ENCODE measurements around the gene GRHL1.

DNA sequence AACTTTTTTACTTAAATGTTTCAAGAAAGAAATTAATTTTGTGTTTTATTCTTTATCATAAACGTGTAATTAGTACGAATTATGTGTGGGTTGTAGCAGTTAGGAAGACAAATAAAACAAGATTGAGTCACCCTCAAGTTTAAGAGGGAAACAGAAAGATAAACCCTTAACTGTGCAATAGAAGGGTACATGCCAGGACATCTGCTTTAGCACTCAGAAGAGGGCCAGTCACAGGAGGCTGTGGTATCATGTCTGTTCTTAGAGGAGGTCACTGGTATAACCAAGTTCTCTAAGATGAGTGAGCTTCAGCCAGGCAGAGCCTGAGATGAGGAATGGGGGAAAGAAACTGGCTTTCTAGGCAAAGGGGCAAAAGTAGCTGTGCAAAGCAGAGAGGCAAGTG, 42.4 kb upstream of the GRHL1 start:
- TF ChIP-seq RXRA (IDR thresholded peaks at IDR 0.05; ENCODE audit: borderline replicate concordance, low read depth), result no peak
- no peak for TF ChIP-seq FOSL2 (IDR thresholded peaks at IDR 0.05; ENCODE audit: borderline replicate concordance, low read depth)
- no peak for TF ChIP-seq POLR2AphosphoS5 (IDR thresholded peaks at IDR 0.05; ENCODE audit: low read depth, low read length)
- no peak for TF ChIP-seq EZH2phosphoT487 (IDR thresholded peaks at IDR 0.05; ENCODE audit: borderline replicate concordance, low read depth)
- TF ChIP-seq RFX5 (IDR thresholded peaks at IDR 0.05; ENCODE audit: low read length), result no peak
- TF ChIP-seq, protein P1, sequence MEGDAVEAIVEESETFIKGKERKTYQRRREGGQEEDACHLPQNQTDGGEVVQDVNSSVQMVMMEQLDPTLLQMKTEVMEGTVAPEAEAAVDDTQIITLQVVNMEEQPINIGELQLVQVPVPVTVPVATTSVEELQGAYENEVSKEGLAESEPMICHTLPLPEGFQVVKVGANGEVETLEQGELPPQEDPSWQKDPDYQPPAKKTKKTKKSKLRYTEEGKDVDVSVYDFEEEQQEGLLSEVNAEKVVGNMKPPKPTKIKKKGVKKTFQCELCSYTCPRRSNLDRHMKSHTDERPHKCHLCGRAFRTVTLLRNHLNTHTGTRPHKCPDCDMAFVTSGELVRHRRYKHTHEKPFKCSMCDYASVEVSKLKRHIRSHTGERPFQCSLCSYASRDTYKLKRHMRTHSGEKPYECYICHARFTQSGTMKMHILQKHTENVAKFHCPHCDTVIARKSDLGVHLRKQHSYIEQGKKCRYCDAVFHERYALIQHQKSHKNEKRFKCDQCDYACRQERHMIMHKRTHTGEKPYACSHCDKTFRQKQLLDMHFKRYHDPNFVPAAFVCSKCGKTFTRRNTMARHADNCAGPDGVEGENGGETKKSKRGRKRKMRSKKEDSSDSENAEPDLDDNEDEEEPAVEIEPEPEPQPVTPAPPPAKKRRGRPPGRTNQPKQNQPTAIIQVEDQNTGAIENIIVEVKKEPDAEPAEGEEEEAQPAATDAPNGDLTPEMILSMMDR (IDR thresholded peaks at IDR 0.05), result no peak
- no peak for TF ChIP-seq YY1 (IDR thresholded peaks at IDR 0.05; ENCODE audit: low read depth)

Data from SK-N-SH (cell line).